ENCODE measurements around the gene PHTF2.
A peak's percentile ranks its signal among the peaks of the same experiment; 100 is the strongest.

The PHTF2 gene

DNA sequence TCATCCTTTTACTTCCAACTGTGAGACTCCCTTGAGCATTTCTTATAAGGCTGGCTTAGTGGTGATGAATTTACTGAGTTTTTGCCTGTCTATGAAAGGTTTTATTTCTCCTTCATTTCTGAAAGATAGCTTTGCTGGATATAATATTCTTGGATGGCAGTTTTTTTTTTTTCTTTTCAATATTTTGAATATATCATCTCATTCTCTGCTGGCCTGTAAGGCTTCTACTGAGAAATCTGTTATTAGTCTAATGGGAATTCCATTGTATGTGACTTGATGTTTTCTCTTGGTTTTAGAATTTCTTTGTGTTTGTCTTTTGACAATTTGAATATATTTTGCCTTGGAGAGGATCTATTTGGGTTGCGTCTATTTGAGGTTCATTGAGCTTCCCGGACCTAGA lies 22.4 kb downstream of the PHTF2 start:
- H3K27ac ChIP-seq: no peak overlapping the region
- TF ChIP-seq, protein P1, sequence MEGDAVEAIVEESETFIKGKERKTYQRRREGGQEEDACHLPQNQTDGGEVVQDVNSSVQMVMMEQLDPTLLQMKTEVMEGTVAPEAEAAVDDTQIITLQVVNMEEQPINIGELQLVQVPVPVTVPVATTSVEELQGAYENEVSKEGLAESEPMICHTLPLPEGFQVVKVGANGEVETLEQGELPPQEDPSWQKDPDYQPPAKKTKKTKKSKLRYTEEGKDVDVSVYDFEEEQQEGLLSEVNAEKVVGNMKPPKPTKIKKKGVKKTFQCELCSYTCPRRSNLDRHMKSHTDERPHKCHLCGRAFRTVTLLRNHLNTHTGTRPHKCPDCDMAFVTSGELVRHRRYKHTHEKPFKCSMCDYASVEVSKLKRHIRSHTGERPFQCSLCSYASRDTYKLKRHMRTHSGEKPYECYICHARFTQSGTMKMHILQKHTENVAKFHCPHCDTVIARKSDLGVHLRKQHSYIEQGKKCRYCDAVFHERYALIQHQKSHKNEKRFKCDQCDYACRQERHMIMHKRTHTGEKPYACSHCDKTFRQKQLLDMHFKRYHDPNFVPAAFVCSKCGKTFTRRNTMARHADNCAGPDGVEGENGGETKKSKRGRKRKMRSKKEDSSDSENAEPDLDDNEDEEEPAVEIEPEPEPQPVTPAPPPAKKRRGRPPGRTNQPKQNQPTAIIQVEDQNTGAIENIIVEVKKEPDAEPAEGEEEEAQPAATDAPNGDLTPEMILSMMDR (conservative IDR thresholded peaks at IDR 0.05): no peak
- no peak for TF ChIP-seq ZFX (IDR thresholded peaks at IDR 0.05)

GRCh38 chr7:77822269-77822668 lies 23.7 kb downstream of the PHTF2 start:
- H3K27ac ChIP-seq: no peak overlapping the region
- TF ChIP-seq ZFX (IDR thresholded peaks at IDR 0.05): no peak
- TF ChIP-seq, protein P1 (conservative IDR thresholded peaks at IDR 0.05): no peak

DNA sequence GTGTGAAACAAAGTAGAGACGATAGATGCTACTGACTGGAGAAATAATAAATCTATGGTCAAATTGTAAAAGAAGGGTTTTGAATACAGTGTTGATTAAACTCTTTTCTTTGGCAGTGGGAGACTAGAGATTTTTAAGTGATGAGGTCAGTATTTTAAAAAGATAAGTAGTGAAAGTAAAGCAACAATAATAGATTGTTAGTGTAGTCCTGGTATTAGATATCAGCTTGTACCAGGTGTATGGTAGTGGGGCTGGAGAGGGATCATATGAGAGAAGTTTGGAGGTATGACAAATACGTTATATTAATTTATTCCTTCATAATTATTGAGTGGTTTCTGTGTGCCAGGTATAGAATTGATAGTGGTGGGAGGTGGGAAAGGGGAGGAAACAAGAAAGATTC lies 25.2 kb downstream of the PHTF2 start:
- TF ChIP-seq, protein P1 (conservative IDR thresholded peaks at IDR 0.05): no peak
- TF ChIP-seq ZFX (IDR thresholded peaks at IDR 0.05): no peak
- no peak overlapping the region for H3K27ac ChIP-seq

DNA sequence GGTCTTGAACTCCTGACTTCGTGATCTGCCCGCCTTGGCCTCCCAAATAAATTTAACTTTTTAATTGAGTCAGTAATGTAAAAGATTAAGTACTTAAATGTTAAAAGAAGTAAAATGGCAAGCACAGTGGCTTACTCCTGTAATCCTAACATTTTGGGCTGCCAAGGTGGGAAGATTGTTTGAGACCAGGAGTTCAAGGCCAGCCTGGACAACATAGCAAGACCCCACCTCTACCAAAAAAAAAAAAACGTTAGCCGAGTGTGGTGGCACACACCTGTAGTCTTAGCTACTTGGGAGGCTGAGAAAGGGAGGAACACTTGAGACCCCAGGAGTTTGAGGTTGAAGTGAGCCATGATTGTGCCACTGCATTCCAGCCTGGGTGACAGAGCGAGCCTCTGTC lies 26.1 kb downstream of the PHTF2 start:
- TF ChIP-seq, protein P1 (conservative IDR thresholded peaks at IDR 0.05): no peak
- TF ChIP-seq ZFX (IDR thresholded peaks at IDR 0.05): no peak
- H3K27ac ChIP-seq: no peak overlapping the region

GRCh38 chr7:77825131-77825530 lies 26.6 kb downstream of the PHTF2 start:
- no peak overlapping the region for H3K27ac ChIP-seq
- no peak for TF ChIP-seq ZFX (IDR thresholded peaks at IDR 0.05)
- TF ChIP-seq, protein P1 (conservative IDR thresholded peaks at IDR 0.05): no peak

- TF ChIP-seq, protein P1 (conservative IDR thresholded peaks at IDR 0.05): no peak
- TF ChIP-seq ZFX (IDR thresholded peaks at IDR 0.05): no peak
- H3K27ac ChIP-seq: no peak overlapping the region
Observed at GRCh38 chr7:77826300-77826699, 27.7 kb downstream of the PHTF2 start.

DNA sequence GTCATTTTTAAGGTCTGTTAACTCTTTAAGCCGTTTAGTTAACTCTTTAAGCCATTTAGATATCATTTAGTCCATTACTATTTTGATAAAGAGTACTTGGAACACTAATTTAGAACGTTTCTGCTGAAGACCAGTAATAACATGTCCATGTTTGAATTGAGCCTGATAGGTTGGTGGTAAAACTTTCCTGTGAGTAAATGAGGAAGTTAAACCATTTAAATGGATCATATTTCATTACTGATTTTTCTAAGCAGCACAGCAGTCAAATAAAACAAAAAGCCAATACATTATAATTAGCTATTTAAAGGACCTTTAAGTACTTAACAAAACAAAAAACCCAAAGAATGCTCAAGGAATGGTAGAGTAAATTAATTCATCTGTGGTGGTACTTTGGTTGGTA lies 29.4 kb downstream of the PHTF2 start:
- no peak for TF ChIP-seq ZFX (IDR thresholded peaks at IDR 0.05)
- TF ChIP-seq, protein P1 (conservative IDR thresholded peaks at IDR 0.05): no peak
- H3K27ac ChIP-seq: peak overlapping the region; percentile 37

Measured in C4-2B (cell line).